Endothelial cell of umbilical vein (primary cell): ENCODE results near the gene KIF6. TPM values are rescaled to one million over a fixed set of nuclear protein-coding genes. Genes with fewer than 3 reads are reported as not detected.

Experiments used
- BruUV-seq: library from RNA; stranded (reverse); fragments of 400-500 nt; replicated peaks from 2 replicates; lab custom pipeline; 2021; lab: Mats Ljungman, UMichigan
- CTCF ChIA-PET: fragments of 300-600, 350-600 bp; sonication (Branson Sonifier 250); formaldehyde crosslinking; loops from one replicate; lab custom pipeline; 2021; ENCODE audit warnings: antibody characterized with exemption, inconsistent platforms; lab: Charles Lee
- POLR2A ChIA-PET: fragments of 300-600, 350-600 bp; sonication (Branson Sonifier 250); formaldehyde crosslinking; loops from one replicate; lab custom pipeline; 2021; ENCODE audit warnings: antibody characterized with exemption, inconsistent platforms; lab: Charles Lee
- DNase-seq: peaks from one replicate; pipeline ENCODE4 v3.0.0-alpha.2; 2011; ENCODE audit warnings: low read depth, low spot score
- FAIRE-seq: peaks from 2 replicates; lab custom pipeline; 2011; peaks lifted over from hg19 to GRCh38; lab: Jason Lieb, UNC
- H2AFZ ChIP-seq: 2 replicates; pipeline ENCODE4 v1.6.0; 2012; ENCODE audit warnings: low read depth, low read length, control low read depth, inconsistent platforms
- H3K27ac ChIP-seq: 2 replicates; pipeline ENCODE4 v1.5.1; 2011; ENCODE audit warnings: low read depth, mild to moderate bottlenecking, control low read depth, low read length, moderate library complexity; ENCODE audit not compliant: insufficient read depth
- H3K27me3 ChIP-seq, 2 experiments: 2 replicates each; pipeline versions ENCODE4 v1.6.0 to v1.6.1; 2011; ENCODE audit warnings: low read length in 2 of 2, mixed read lengths in 1 of 2; ENCODE audit not compliant: control insufficient read depth in 2 of 2, insufficient read depth in 2 of 2
- H3K36me3 ChIP-seq, 2 experiments: 2 replicates in 1 of 2; 3 replicates in 1 of 2; pipeline ENCODE4 v1.5.1; 2011; ENCODE audit warnings: low read length in 2 of 2, mild to moderate bottlenecking in 1 of 2, moderate library complexity in 1 of 2; ENCODE audit not compliant: control insufficient read depth in 2 of 2, insufficient read depth in 2 of 2; ENCODE audit errors: extremely low read depth in 1 of 2
- H3K4me1 ChIP-seq: 3 replicates; pipeline ENCODE4 v1.5.1; 2011; ENCODE audit warnings: mild to moderate bottlenecking, low read length; ENCODE audit not compliant: control insufficient read depth, insufficient read depth; ENCODE audit errors: extremely low read depth
- H3K4me2 ChIP-seq: 2 replicates; pipeline ENCODE4 v1.6.1; 2011; ENCODE audit warnings: low read length, control low read depth, mixed read lengths; ENCODE audit not compliant: insufficient read depth
- H3K4me3 ChIP-seq, 3 experiments: fragments of 200-600 bp in 1 of 3; sonication (generic), shearing (Covaris generic) in 1 of 3; replicated peaks in 1 of 3; 2 replicates each; pipeline ENCODE4 v1.5.1; 2011 to 2016; ENCODE audit warnings: control low read depth in 3 of 3, low read length in 3 of 3, mild to moderate bottlenecking in 2 of 3, inconsistent platforms in 1 of 3, low read depth in 1 of 3, moderate library complexity in 1 of 3; ENCODE audit not compliant: insufficient read depth in 1 of 3
- H3K79me2 ChIP-seq: 2 replicates; pipeline ENCODE4 v1.6.0; 2012; ENCODE audit warnings: low read length, inconsistent platforms; ENCODE audit not compliant: control insufficient read depth, insufficient read depth
- H3K9ac ChIP-seq: replicated peaks from 2 replicates; pipeline ENCODE3; 2011; ENCODE audit warnings: low read length, control low read depth; ENCODE audit not compliant: insufficient read depth; ENCODE audit errors: extremely low read depth
- H3K9me1 ChIP-seq: replicated peaks from 3 replicates; pipeline ENCODE4 v1.6.0; 2011; ENCODE audit warnings: mild to moderate bottlenecking, low read length; ENCODE audit not compliant: control insufficient read depth, insufficient read depth; ENCODE audit errors: extremely low read depth
- H3K9me3 ChIP-seq: replicated peaks from 2 replicates; pipeline ENCODE4 v1.5.1; 2012; ENCODE audit warnings: low read length, inconsistent platforms; ENCODE audit not compliant: control insufficient read depth, insufficient read depth
- H4K20me1 ChIP-seq: replicated peaks from 2 replicates; pipeline ENCODE3; 2011; ENCODE audit warnings: mild to moderate bottlenecking, low read length; ENCODE audit not compliant: control insufficient read depth, insufficient read depth; ENCODE audit errors: extremely low read depth
- CTCF ChIP-seq, 2 donors: IDR thresholded peaks; 1 replicate in 1 of 2; 2 replicates in 1 of 2; pipeline ENCODE4 v1.5.1; 2011; ENCODE audit warnings: low read length in 2 of 2, mild to moderate bottlenecking in 2 of 2, moderate library complexity in 2 of 2, control low read depth in 1 of 2, inconsistent platforms in 1 of 2, low read depth in 1 of 2; ENCODE audit not compliant: insufficient read depth in 1 of 2; ENCODE audit errors: extremely low read depth in 1 of 2
- GATA2 ChIP-seq: IDR thresholded peaks from 2 replicates; pipeline ENCODE4 v1.7.0; 2011; ENCODE audit warnings: low read depth, mild to moderate bottlenecking, moderate library complexity, mixed read lengths, low read length; ENCODE audit not compliant: insufficient read length, insufficient read depth
- JUN ChIP-seq: IDR thresholded peaks from 2 replicates; pipeline ENCODE4 v1.6.1; 2011; ENCODE audit warnings: borderline replicate concordance, low read depth; ENCODE audit not compliant: insufficient read length, insufficient read depth
- MAX ChIP-seq: IDR thresholded peaks from 2 replicates; pipeline ENCODE4 v1.6.1; 2011; ENCODE audit not compliant: insufficient read depth, insufficient read length
- MYC ChIP-seq: IDR thresholded peaks from one replicate; pipeline ENCODE4 v1.6.1; 2011; ENCODE audit warnings: mild to moderate bottlenecking, low read depth, low read length
- POLR2A ChIP-seq: IDR thresholded peaks from 2 replicates; pipeline ENCODE4 v1.6.1; 2012; ENCODE audit warnings: low read depth, mild to moderate bottlenecking, control low read depth, low read length
- dilution Hi-C: fragments of 300-500 bp; cut with MboI; formaldehyde crosslinking; loops from one replicate; pipeline ENCODE4 v1.15.0; 2019; ENCODE audit warnings: low sequenced_read_pairs; ENCODE audit not compliant: extremely low pct_ligation_motif_present
- intact Hi-C: fragments of 100-400 bp; cut with micrococcal nuclease; formaldehyde crosslinking; loops from one replicate; pipeline ENCODE4 v1.10.0; 2022
- polyA plus RNA-seq, 4 experiments: library from polyadenylated mRNA; depleted of rRNA in 3 of 4; stranded (reverse) in 3 of 4; unstranded in 1 of 4; fragments of >200 nt; gene quantifications; 2 replicates each; pipeline versions ENCODE4 v1.2.1 to v1.2.3, GENCODE V29; 2011 to 2012; ENCODE audit warnings: missing spikeins in 1 of 4
- total RNA-seq: library from RNA; stranded (reverse); gene quantifications from 2 replicates; pipeline ENCODE4 v1.2.3, GENCODE V29; 2021

Gene KIF6
- total and polyA plus RNA-seq, 2 donors (not counting 3 experiments of a cell fraction or from before 2014, with no cell fraction given) = not detected

GRCh38 chr6:39350723-39351505 lies 374.3 kb downstream of the KIF6 start:
- intact Hi-C loops = no loop called here
- H3K9ac ChIP-seq = no peak overlapping the region
- no peak for DNase-seq
- CTCF ChIA-PET = interaction anchor here (3.3 kb wide), 1 partner anchor 11 kb away, joined by 15 read pairs; no protein-coding TSS in a partner anchor
- no peaks in the 10 kb centered on the region for H3K4me1 ChIP-seq
- dilution Hi-C loops = no loop called here
- H3K36me3 ChIP-seq = no peaks in the 10 kb centered on the region
- H3K79me2 ChIP-seq = no peaks in the 10 kb centered on the region
- no peak overlapping the region for H3K4me2 ChIP-seq
- H3K4me3 ChIP-seq = no peak overlapping the region
- TF ChIP-seq MAX (no peak), POLR2A (no peak), MYC (no peak), CTCF (IDR thresholded peaks at IDR 0.05; ENCODE audit: extremely low read depth in 1 of 2, insufficient read depth in 1 of 2, low read depth in 1 of 2, low read length in 2 of 2) (no peak), JUN (no peak), GATA2 (no peak)
- no peak for FAIRE-seq
- no TSS peak for BruUV-seq
- no peak overlapping the region for H2AFZ ChIP-seq
- no peaks in the 10 kb centered on the region for H4K20me1 ChIP-seq
- no peaks in the 10 kb centered on the region for H3K27me3 ChIP-seq
- POLR2A ChIA-PET = no interaction called here
- H3K27ac ChIP-seq = no peak overlapping the region
- H3K9me3 ChIP-seq = no peaks in the 10 kb centered on the region
- H3K9me1 ChIP-seq = no peaks in the 10 kb centered on the region
